Lung microvascular endothelial cell (primary cell): ENCODE measurements around the gene PSD2. TPM values are rescaled to one million over a fixed set of nuclear protein-coding genes. Genes with fewer than 3 reads are reported as not detected.

ENCODE experiments used
- DNase-seq, 2 donors: peaks; one replicate each; pipeline versions ENCODE4 v3.0.0 to v3.0.0-alpha.2; 2010; ENCODE audit warnings: low read depth in 2 of 2
- total RNA-seq: library from RNA; depleted of rRNA; stranded (reverse); fragments of >200 nt; gene quantifications from 2 replicates; pipeline ENCODE4 v1.2.1, GENCODE V29; 2014

Gene PSD2
- under 0.01 TPM in 1 of 2 replicates, not detected in the other for total RNA-seq

DNA sequence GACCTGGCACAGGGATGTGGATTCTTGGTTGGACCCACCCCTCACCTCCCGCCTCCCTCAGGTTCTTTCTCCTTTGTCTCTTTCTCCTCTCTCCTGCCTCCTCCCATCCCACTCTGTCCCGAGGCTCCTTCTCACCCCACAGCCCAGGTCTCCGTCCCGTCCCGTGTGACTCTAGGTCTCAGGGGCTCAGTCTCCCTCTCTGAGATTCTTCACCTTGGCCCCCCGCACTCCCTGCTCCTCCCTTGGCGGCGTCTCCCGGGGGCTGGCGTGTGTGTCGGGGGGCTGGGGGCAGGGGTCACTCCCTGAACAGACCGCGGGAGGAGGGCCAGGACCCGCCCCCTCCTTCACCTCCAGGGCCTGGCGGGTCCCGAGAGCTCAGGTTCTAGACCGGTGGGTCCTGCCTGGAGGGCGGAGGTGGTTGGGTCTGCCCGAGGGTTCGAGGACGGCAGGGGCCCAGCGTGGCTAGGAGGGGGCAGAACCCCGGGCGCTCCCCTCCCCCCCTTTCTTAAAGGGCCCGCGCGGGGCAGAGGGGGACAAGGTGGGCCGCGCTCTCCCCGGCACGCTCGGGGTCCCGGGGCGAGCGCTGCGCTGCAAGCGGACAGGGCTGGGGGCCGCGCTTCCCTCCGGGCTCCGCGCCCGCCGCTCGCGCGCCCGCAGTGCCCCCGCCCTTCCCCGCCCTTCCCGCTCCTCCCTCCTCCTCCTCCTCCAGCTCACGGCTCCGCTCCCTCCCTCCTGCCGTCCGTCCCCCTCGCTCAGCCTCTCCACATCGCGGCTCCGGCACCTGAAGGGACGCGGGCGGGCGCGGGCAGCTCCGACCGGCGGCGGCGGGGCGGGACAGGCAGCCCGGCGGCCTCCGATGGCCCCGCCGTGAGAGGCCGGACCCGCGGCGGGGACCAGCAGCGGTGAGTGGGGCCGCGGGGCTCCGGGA lies at the start of gene PSD2:
Gene PSD2 (plus strand): TSS at position 735 of the 928 bp plus-strand sequence. CDS start 13,633 bp downstream, outside the sequence.
- no peak for DNase-seq

DNA sequence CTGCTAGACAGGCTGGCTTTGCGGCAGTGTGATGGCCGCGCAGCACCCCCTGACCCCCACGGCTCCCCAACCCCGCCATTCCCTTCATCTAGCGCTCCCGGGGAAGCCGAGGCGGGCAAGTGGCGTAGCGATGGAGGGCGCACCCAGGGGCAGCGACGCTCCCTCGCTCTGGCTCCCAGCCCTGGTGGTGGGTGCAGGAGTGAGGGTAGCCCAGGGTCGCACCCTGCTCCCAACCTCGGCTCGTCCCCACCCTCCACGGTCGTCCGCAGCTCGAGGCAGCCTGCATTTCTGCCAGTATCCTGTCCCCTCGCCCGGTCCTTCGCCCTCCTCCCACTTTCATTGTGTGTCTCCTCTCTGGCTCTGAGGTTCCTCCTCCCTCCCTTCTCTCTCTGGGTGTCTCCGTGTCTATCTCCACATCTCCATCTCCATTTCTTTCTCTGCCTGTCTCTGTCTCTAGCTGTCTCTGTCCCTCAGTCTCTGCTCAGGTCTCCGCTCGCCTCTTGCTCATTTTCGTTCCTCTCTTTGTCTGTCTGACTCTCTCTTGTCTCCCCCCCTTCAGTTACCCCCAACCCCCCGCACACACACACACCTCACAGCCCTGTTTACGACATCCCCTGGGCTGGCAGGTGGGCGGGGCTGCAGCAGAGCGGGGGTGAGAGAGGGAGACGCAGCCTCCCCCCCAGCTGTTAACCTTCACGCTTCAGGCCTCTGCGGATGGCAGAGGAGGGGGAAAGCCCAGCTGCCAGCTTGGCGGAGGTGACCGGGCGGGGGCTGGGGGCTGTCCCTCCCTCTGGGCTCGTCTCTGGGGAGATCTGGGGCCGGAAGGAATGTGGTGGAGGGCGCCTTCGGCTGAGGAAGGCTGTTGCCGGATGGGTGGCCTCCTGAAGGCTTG lies 48.7 kb upstream of the PSD2 start:
- no peak for DNase-seq

DNA sequence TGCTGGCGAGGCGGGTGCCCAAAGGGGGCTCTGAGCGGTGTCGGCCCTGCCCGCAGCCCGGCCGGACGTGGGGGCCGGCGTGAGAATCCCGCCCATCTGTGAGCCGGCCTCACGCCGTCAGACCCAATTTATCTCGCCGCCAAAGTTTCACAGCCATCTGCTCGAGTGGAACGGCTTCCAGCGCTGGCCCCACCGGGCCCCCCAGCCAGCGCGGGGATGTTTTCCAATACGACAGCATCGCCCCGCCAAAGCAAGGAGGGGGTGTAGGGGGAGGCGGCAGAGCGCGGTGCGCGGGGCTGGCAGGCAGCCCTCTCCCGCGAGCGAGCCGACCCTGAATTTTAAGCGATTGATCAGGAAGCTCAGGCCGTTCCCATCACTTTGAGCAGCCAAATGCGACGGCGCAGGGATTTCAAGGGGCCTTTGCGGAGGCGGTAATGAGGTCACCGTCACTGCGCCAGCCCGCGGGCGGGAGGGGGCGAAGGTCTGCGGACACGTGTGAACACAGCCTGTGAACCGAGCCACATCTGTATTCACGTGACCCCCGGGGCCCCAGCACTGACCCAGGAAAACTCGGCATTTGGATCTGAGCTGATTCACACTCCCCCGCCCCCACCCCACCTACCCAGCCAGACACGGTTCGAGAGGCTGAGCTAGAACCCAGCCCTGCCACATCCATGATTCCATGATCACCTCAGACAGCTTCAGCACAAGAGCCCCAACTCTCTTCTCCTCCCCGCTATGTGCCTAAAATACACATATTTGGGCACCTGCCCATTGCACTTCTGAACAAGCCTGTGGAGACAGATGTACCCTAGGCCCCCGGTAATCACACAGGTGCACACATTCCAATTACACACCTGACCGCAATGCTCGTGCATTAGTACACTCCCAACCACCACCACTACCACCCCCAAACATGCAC lies 47.8 kb upstream of the PSD2 start:
- DNase-seq: peak; percentile 30 to 55

DNA sequence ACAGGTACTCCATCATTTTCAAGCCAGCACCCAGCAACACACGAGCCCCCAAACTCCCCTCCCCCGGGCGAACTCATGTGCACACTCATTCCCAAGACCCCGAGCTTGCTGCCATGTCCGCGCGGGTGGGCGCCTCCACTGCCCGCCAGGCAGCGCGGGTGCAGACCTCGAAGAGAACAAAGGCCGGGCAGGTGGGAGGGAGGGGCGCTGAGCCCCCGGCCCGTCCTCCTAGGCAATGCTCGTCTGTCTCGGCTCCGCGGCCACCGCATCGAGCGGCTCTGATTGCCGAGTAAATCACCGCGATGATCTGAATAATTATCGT lies 47.1 kb upstream of the PSD2 start:
- no peak for DNase-seq

DNA sequence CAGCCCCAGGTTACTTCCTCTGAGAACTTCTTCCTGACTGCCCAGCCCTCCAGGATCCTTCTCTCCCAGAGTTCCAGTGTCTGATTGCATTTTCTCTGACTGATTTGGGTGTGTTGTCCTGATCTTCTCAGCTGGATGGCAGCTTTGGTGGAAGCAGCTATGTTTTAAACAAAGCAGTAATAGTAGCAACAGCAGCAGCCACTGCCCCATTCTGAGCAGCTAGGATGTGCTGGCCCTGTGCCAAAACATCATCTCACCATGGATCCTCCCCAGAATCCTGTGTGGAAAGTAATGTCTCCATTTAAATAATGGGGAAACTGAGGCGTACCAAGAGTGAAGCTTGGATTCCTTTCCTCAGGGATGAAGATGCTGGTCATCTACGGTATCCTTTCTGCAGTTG lies 46.4 kb upstream of the PSD2 start:
- no peak for DNase-seq

DNA sequence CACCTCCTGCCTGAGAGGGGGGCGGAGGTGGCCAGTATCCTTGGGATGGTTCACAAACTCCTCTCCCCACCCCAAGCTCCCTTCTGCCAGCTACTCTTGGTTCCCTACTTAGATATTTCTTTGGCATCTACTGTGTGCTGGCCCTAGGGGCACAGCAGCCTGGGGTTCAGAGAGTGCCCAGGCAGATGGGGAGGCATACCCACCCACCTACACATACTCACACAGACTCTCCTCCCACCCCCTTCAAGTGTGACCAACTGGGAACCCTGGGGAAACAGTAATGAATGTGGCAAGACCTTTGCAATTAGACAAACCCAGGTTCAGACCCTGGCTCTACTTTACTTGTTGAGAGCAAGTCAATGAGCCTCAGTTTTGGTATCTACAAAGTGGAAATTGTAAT lies 44.4 kb upstream of the PSD2 start:
- no peak for DNase-seq

DNA sequence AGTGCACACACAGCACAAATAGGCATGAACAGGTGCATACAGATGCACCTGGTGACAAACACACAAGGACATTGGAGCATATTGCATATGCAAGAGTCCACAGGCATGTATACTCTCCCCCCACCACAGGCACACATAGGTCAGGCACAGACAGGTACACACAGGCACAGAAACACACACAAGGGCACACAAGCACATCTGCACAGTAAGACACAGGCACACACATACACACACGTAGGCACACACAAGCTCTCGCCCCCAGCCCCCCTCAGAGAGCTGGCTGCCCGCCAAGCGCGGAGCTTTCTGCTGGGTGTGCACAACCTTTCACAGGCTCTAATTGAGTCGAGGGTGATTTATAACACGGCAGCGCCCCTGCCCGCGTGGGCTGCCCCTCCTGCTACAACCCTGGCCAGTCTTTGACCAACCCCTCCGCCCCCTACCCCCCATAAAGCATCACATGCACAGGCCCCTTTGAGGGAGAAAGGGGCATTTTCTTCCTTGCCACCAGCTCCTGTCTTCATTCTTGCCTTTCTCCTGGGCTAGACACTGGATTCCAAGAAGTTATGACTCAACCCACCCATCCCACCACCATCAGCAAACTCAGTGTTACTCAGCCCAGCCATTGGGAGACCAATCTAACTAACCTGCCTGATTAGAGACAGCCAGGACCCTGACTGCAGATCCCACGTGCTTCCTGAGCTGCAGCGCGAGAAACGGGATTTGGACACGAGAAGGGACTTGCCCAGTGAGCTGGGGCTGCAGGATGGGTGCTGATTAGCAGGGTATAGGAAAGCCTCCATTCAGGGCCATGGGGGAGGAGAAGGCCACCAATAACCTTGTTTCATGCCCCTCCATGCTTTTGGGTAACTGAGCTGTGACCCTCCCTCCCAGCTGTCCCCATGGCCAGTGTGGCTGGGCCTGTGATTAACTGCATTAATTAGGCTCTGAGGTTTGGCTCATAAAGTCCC lies 42.8 kb upstream of the PSD2 start:
- no peak for DNase-seq

DNA sequence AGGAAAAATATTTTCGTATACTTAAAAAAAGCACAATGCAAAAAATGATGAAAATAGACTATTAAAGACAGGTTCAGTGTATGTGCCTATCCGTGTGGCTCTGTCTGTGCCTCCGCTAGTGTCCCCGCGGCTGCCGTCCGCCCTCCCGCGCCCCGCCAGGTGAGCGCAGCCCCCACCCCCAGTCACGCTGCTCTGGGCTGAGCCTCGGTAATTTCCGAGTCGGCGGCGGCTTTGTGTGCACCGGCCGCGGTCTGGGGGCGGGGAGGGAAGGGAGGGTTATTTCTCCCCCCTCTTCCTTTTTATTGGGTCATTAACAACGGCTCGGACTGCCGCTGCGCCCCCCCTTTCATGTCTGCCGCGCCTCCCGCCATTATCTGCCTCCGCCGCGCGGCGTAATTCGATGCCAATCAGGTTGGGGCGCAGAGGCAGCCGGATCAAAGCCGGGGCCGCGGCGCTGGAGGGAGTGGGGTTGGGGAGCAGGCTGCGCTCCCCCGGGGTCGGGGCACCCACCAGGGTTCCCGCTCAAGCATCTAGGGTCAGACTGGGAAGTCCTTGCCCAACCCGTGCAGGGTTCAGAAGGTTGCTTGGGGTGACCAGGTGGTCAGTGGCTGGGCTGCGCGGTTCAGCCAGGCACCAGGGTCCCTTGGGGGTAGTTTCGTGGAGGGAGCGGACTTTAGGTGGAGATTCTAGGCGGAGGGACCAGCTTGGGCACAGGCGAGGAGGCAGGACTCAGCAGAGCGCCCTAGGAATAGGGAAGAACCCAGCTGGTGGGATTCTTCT lies 39.5 kb upstream of the PSD2 start:
- DNase-seq: no peak

DNA sequence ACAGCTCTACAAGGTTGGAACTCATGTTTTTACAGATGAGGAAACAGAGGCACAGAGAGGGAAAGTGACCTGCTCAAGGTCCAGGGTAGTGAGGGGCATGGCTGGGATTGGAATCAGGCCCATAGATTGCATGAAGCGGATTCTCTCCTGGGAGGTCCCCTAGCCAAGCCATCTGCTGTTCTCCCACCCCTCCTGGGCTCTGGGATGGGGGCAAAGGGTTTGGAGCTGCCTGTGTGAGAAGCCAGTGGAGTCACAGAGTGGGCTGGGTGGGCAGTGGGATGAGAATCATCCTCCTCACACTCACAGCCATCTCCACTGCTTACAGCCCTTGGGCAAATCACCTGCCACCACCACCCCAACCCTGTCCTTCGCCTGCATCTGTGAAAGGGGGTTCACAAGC lies 38.6 kb upstream of the PSD2 start:
- DNase-seq: no peak

DNA sequence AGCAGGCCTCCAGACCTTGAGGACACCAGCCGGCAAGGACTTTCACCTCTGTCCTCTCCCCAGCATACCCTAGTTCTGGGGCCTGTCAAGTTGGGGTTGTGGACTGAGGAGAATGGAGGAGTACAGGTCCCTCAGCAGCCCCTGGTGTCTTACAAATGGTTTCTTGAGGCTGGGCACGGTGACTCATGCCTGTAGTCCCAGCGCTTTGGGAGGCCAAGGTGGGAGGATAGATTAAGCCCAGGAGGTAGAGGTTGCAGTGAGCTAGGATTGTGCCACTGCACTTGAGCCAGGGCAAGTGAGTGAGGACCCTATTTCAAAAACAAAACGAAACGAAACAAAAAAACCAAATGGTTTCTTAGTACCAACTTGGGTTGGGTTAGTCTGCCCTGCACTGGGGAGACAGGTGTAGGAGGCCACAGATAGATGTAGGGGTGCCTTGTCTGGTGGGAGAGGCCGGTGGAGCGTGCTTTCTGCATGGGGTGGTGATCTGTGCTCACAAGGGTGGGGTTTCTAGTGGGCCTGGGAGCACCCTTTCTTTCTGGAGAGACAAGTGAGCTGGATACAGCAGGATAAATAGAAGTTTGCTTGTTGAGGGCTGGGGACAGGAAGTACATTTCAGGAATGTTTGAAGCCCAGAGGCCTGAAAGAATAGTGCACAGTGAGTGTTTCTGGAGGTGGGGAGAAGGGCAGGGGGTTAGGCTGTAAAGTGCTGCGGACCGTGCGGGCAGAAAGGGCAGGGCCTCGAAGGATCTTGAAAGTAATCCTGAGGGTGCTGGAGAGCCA lies 37.7 kb upstream of the PSD2 start:
- DNase-seq: no peak

DNA sequence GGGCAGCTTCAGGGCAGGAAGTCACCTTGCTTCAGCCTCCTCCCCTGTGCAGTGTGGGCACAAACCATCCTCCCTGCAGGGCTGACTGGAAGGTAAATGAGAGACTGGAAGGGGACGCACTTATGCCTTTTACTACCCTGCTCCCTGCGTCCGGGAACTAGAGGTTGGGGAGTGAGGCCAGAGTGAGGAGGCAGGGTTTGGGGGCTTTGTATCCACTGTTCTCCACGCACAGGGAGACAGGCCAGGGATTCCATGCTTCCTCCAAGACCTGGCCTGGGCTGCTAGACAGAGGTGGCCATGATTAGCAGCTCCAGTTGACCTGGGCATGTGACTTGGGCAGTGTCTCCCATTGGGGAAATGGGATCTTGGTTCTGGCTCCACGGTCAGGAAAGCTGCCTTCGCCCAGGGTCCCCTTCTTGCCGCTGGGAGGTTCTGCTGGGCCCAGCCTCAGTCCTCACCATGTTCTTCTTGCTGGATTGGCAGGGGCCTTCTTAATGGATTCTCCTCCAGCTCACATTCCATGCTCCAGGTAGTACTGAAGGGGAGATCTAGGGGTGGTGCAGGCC lies 37.0 kb upstream of the PSD2 start:
- DNase-seq: no peak

DNA sequence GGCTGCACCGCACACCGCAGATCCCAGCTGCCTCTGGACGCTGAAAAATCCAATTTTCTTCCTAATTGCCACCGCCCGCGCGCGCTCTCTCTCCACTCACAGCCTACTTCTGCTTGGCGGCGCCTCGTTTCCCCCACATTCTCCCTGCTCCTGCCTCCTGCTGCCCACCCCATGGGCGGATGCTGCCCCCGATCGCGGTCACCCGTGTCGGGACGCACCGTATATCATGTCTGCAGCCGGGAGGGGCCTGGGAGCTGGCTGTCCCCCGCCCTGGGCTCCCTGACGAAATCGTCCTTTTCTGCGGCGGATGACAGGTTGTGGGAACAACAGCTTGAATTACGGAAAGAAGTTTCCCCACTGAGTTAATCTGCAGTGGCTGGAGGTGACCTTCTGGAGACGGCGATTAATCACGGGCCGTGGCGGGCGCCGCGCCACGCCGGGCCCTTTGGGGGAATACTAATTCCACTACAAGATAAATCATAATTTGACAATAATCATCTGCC lies 36.3 kb upstream of the PSD2 start:
- no peak for DNase-seq

DNA sequence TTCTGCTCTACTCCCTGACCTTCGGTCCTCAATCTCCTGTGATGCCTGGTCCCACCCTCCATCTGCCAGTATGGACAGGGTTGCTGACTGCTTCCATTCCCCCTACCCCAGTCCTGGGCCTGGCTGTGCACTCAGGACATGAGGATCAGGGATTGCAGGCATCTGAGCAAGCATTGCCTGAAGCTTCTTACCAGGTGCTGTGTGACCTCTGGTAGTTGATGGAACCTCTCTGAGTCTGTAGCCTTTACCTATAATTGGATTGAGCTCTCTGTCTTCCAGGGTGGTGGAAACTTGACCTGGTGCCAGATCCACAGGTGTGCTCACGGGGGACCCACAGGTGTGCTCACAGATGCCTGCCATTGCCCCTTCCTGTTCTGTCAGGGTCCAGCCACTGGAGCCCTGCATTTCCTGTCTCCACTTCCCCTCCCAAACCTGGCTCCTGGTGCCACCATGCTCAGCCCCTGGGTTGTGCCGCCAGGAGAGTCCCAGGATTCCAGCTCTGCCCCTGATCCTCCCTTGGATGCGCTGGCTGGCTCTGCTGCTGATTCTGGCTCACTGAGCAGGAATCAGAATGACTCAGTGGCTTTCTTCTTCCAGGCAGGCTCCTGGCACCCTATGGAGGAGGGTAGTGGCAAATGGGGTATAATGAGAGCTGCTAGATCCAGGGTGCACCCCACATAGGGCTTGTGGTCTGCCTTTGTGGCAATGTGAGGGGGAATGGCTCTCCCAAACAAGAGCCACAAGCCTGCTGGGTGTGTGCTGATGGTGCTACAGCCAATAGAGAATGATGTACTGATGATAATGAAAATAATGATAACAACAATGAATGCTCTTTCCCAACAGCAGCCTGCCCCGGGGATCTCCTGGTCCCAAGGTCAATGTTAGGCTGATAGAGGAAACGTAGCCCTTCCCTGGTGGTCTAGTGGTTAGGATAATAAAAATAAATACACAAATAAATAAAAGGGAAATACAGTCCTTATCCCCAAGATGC lies 35.2 kb upstream of the PSD2 start:
- DNase-seq: no peak

DNA sequence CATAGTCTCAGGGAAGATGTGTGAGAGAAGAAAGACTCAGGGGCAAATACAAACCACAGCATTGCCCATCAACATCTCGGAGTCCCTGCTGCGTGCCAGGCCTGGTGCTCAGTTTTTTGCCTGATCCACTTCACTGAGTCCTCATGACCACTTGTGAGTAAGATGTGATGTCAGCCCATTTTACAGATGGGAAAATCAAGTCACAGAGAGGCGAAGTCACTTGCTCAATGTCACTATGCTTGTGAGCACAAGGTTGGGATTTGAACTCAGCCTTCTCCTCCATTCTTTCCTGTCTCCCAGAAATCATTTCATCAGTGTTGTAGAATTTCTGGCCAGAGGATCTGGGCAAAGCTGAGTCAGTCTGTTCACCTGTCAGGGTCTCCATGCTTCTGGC lies 34.6 kb upstream of the PSD2 start:
- no peak for DNase-seq

DNA sequence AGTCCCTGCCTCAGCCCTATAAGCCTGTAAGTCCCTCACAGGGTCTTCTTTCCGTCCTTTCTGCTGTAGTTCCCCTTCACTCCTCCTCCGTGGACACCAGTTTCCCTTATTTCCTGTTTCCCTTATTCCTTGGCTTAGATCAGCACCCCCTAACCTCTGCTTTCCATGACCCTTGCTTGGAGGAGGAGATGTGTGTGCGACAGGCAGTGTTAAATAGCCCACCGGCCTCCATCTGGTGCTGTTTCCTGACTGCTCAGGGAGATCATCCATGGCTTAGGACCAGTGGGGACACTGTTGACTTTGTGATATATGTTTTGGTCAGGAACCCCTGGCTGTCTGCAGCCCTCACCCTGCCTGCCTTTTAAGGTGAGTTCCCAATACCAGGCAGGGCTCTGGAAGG lies 34.1 kb upstream of the PSD2 start:
- no peak for DNase-seq

DNA sequence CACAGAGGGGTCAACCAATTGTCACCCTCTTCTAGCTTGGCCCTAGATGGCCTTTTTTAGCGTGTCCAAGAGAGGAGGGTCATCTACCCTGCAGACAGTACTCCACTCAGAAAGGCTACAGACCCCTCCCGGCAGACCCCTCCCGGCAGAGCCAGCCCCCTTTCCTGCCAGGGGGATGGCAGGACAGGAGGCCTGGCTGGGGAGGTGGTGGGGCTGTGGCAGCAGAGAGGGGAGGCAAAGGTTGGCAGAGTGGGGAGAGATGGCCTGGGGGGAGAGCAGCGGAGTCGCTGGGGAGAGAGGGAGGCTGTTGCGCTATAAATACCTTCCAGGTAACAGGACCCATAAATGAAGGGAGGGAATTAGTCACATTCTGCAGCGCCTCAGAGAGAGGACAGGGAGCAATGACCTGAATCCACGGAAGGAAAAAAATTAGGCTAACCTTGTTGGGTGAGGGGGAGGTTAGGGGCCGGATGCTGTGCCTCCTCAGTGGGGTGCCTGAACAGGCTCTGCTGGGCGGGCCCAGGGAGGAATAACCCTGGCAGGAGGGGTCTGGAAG lies 32.9 kb upstream of the PSD2 start:
- DNase-seq: no peak
